ENCODE measurements around the gene NCOR2.
A peak's percentile ranks its signal among the peaks of the same experiment; 100 is the strongest.

The NCOR2 gene

GRCh38 chr12:124558313-124558712 lies 9.1 kb downstream of the NCOR2 start:
- DNase-seq: no peak

- no peak for DNase-seq
Measured at GRCh38 chr12:124557518-124558223, 9.7 kb downstream of the NCOR2 start.

- no peak for DNase-seq
Measured at GRCh38 chr12:124556896-124557501, 10.4 kb downstream of the NCOR2 start.

GRCh38 chr12:124556074-124556466 lies 11.3 kb downstream of the NCOR2 start:
- DNase-seq: no peak

- DNase-seq: no peak
Measured at GRCh38 chr12:124555168-124556073, 12.0 kb downstream of the NCOR2 start.

GRCh38 chr12:124554429-124555029 lies 12.9 kb downstream of the NCOR2 start:
- DNase-seq: no peak

- no peak for DNase-seq
Measured at GRCh38 chr12:124553862-124554428, 13.5 kb downstream of the NCOR2 start.

- DNase-seq: peak; percentile 95
Measured at GRCh38 chr12:124551268-124552144, 15.9 kb downstream of the NCOR2 start.

GRCh38 chr12:124550123-124551089 lies 17.0 kb downstream of the NCOR2 start:
- DNase-seq: no peak

GRCh38 chr12:124549629-124550028 lies 17.8 kb downstream of the NCOR2 start:
- no peak for DNase-seq

- DNase-seq: no peak
Measured at GRCh38 chr12:124548854-124549378, 18.5 kb downstream of the NCOR2 start.

GRCh38 chr12:124547626-124548025 lies 19.8 kb downstream of the NCOR2 start:
- DNase-seq: no peak

GRCh38 chr12:124545508-124546418 lies 21.6 kb downstream of the NCOR2 start:
- DNase-seq: no peak

GRCh38 chr12:124544983-124545382 lies 22.4 kb downstream of the NCOR2 start:
- no peak for DNase-seq

GRCh38 chr12:124544311-124544970 lies 23.0 kb downstream of the NCOR2 start:
- DNase-seq: no peak

GRCh38 chr12:124543590-124544310 lies 23.7 kb downstream of the NCOR2 start:
- DNase-seq: no peak

GRCh38 chr12:124543052-124543589 lies 24.3 kb downstream of the NCOR2 start:
- DNase-seq: no peak
